HEK293 (cell line): ENCODE data around the gene ING1.

Experiments used
- ATF2 ChIP-seq: fragments of 450-650 bp; formaldehyde crosslinking; IDR thresholded peaks from 2 replicates; pipeline ENCODE4 v1.5.1; 2016; ENCODE audit warnings: missing biosample characterization, missing genetic modification characterization, low read depth
- CTCF ChIP-seq: fragments of 450-650 bp; formaldehyde crosslinking; IDR thresholded peaks from 2 replicates; pipeline ENCODE4 v1.5.1; 2016; ENCODE audit warnings: missing biosample characterization, missing genetic modification characterization
- HOXA7 ChIP-seq: sonication (generic); formaldehyde crosslinking; IDR thresholded peaks from 2 replicates; pipeline ENCODE4 v1.8.1; 2022; ENCODE audit warnings: missing genetic modification reagents, borderline replicate concordance
- MZF1 ChIP-seq: fragments of 450-650 bp; formaldehyde crosslinking; IDR thresholded peaks from 2 replicates; pipeline ENCODE4 v1.5.1; 2017; ENCODE audit warnings: missing biosample characterization, missing genetic modification characterization, borderline replicate concordance
- PATZ1 ChIP-seq: fragments of 450-650 bp; formaldehyde crosslinking; IDR thresholded peaks from 2 replicates; pipeline ENCODE4 v1.5.1; 2016; ENCODE audit warnings: missing biosample characterization, missing genetic modification characterization
- YY1 ChIP-seq: fragments of 450-650 bp; formaldehyde crosslinking; IDR thresholded peaks from 2 replicates; pipeline ENCODE4 v1.5.1; 2018; ENCODE audit warnings: missing biosample characterization, missing genetic modification characterization
- ZFHX2 ChIP-seq: fragments of 450-650 bp; formaldehyde crosslinking; conservative IDR thresholded peaks from 2 replicates; pipeline ENCODE4 v1.5.1; 2016; ENCODE audit warnings: missing biosample characterization, missing genetic modification characterization
- ZNF239 ChIP-seq: fragments of 450-650 bp; formaldehyde crosslinking; IDR thresholded peaks from 2 replicates; pipeline ENCODE4 v1.5.1; 2016; ENCODE audit warnings: missing biosample characterization, missing genetic modification characterization
- ZNF530 ChIP-seq: fragments of 450-650 bp; formaldehyde crosslinking; IDR thresholded peaks from 2 replicates; pipeline ENCODE4 v1.5.1; 2016; ENCODE audit warnings: low read depth, missing biosample characterization, missing genetic modification characterization
- ZNF561 ChIP-seq: fragments of 450-650 bp; IDR thresholded peaks from 2 replicates; pipeline ENCODE4 v1.5.1; 2018; ENCODE audit warnings: missing biosample characterization, missing genetic modification characterization, borderline replicate concordance
- ZNF785 ChIP-seq: fragments of 450-650 bp; formaldehyde crosslinking; IDR thresholded peaks from 2 replicates; pipeline ENCODE4 v1.5.1; 2016; ENCODE audit warnings: missing biosample characterization, missing genetic modification characterization

GRCh38 chr13:110723598-110723997 is 10.1 kb downstream of the ING1 start:
- no peak for TF ChIP-seq YY1 (tag by site-specific recombination)
- TF ChIP-seq CTCF: no peak
- no peak for TF ChIP-seq ZNF785 (tag by site-specific recombination)
- no peak for TF ChIP-seq ZNF561 (tag by site-specific recombination)
- no peak for TF ChIP-seq HOXA7 (CRISPR knock-in tag)
- no peak for TF ChIP-seq MZF1 (tag by site-specific recombination)
- TF ChIP-seq ZFHX2: no peak
- no peak for TF ChIP-seq ZNF530
- no peak for TF ChIP-seq PATZ1 (tag by site-specific recombination)
- no peak for TF ChIP-seq ATF2 (tag by site-specific recombination)
- no peak for TF ChIP-seq ZNF239
